GM23338 (cell line): ENCODE measurements around the gene ARSB.

ENCODE experiments used
- EZH2phosphoT487 ChIP-seq: fragments of 200-600 bp; sonication (generic); IDR thresholded peaks from one replicate; pipeline ENCODE4 v1.8.1; 2018; ENCODE audit warnings: antibody characterized with exemption; ENCODE audit not compliant: unreplicated experiment
- NANOG ChIP-seq: IDR thresholded peaks from 2 replicates; pipeline ENCODE4 v1.6.1; 2016; ENCODE audit warnings: antibody characterized with exemption, borderline replicate concordance
- TF ChIP-seq, protein P1 (sequence below), 2 experiments: fragments of 200-600 bp in 1 of 2; sonication (generic) in 1 of 2; conservative IDR thresholded peaks; 2 replicates each; pipeline versions ENCODE4 v1.5.1 to v1.6.1; 2016 to 2017; ENCODE audit warnings: antibody characterized with exemption in 2 of 2, low read depth in 2 of 2, mild to moderate bottlenecking in 2 of 2, moderate library complexity in 1 of 2

DNA sequence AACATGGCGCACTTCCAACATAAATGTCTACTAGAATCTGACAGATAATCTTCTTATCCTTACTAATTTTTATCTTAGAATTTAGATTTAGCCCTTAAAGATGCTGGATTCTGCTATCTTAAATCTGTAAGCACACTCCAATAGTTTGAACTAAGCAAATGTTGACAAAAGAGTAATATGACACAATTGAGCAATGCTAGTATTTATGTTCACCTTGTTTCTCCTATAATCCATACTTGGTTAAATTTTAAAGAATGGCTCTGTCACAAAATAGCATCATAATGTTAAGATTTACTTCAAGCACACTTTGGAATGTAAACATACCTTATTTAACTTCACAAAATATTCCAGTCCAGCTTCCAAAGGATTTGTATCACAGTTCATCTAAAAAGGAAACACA, 38.8 kb upstream of the ARSB start:
- TF ChIP-seq, protein P1, sequence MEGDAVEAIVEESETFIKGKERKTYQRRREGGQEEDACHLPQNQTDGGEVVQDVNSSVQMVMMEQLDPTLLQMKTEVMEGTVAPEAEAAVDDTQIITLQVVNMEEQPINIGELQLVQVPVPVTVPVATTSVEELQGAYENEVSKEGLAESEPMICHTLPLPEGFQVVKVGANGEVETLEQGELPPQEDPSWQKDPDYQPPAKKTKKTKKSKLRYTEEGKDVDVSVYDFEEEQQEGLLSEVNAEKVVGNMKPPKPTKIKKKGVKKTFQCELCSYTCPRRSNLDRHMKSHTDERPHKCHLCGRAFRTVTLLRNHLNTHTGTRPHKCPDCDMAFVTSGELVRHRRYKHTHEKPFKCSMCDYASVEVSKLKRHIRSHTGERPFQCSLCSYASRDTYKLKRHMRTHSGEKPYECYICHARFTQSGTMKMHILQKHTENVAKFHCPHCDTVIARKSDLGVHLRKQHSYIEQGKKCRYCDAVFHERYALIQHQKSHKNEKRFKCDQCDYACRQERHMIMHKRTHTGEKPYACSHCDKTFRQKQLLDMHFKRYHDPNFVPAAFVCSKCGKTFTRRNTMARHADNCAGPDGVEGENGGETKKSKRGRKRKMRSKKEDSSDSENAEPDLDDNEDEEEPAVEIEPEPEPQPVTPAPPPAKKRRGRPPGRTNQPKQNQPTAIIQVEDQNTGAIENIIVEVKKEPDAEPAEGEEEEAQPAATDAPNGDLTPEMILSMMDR (conservative IDR thresholded peaks at IDR 0.05; ENCODE audit: low read depth in 2 of 2), result no peak
- no peak for TF ChIP-seq EZH2phosphoT487
- TF ChIP-seq NANOG, result no peak
